Right lobe of liver (tissue), 6 donors: Measurements from ENCODE around the gene CHKA. TPM values are rescaled to one million over a fixed set of nuclear protein-coding genes. Genes with fewer than 3 reads are reported as not detected.

Experiments
- ATAC-seq, 4 donors: fragments of 200-7000 bp; cut with Tn5 transposase; one replicate each; pipeline ENCODE4 v1.9.1; 2020; ENCODE audit warnings: mild to moderate bottlenecking in 4 of 4, moderate library complexity in 4 of 4
- DNase-seq, 3 donors: peaks; one replicate each; pipeline ENCODE4 v3.0.0-alpha.2; 2020
- H3K27ac ChIP-seq, 3 donors: fragments of 200-600 bp; one replicate each; pipeline ENCODE4 v1.8.0; 2022
- H3K27me3 ChIP-seq, 2 donors: fragments of 200-600 bp; one replicate each; pipeline ENCODE4 v1.8.0; 2022
- H3K36me3 ChIP-seq, 4 donors: fragments of 200-600 bp; sonication (generic) in 1 of 4; one replicate each; pipeline versions ENCODE4 v1.5.1 to v1.8.0; 2017 to 2022; ENCODE audit warnings: control low read depth in 1 of 4
- H3K4me1 ChIP-seq, 4 donors: fragments of 200-600 bp; sonication (generic) in 1 of 4; one replicate each; pipeline versions ENCODE4 v1.5.1 to v1.8.0; 2017 to 2022; ENCODE audit warnings: control low read depth in 1 of 4
- H3K4me3 ChIP-seq, 3 donors: fragments of 200-600 bp; one replicate each; pipeline ENCODE4 v1.8.0; 2022
- H3K9me3 ChIP-seq, 4 donors: fragments of 200-600 bp; sonication (generic) in 1 of 4; one replicate each; pipeline versions ENCODE4 v1.5.1 to v1.8.0; 2017 to 2022; ENCODE audit warnings: control low read depth in 1 of 4
- CTCF ChIP-seq, 4 donors: fragments of 200-600 bp in 3 of 4; fragments of 450-650 bp in 1 of 4; IDR thresholded peaks; one replicate each; pipeline versions ENCODE4 v1.5.1 to v1.8.0; 2016 to 2022; ENCODE audit warnings: antibody characterized with exemption in 4 of 4, mild to moderate bottlenecking in 2 of 4
- POLR2A ChIP-seq: fragments of 450-650 bp; IDR thresholded peaks from one replicate; pipeline ENCODE4 v1.6.1; 2017; ENCODE audit warnings: antibody characterized with exemption, mild to moderate bottlenecking
- WGBS: methylation state at CpG from one replicate; pipeline ENCODE4 v1.1.6; 2018; ENCODE audit warnings: low coverage, low lambda C conversion rate; ENCODE audit not compliant: insufficient coverage; ENCODE audit errors: missing lambda C conversion rate; 5-methylcytosine and 5-hydroxymethylcytosine counted together
- intact Hi-C, 2 donors: fragments of 100-400 bp; cut with DNase I; formaldehyde crosslinking; loops; one replicate each; pipeline versions ENCODE4 v1.11.2 to v1.14.1; 2022
- total RNA-seq, 6 experiments: library from RNA; depleted of rRNA in 2 of 6; stranded (reverse); fragments of >200 nt in 2 of 6; fragmentation: NEBNext Ultra II Directional in 3 of 6; extraction: Animal tissue kit (Norgen Biotek cat#: 25700) in 3 of 6; gene quantifications; one replicate each; pipeline versions ENCODE4 v1.1.0 to v1.2.4, GENCODE V29; 2016 to 2023
- donor health status: DM: no; HTN: yes; CAD: no.
- donor health status: DM: no; HTN: no; CAD: no.
- donor health status: DM: no; HTN: no; CAD: no.
- donor health status: DM: no; HTN: yes; CAD: no.
- donor health status: DM: no; HTN: yes; CAD: no.

CHKA gene
- total RNA-seq, 6 experiments from 2014 or later: 15.1 to 35.8 (median 28.5) TPM

DNA sequence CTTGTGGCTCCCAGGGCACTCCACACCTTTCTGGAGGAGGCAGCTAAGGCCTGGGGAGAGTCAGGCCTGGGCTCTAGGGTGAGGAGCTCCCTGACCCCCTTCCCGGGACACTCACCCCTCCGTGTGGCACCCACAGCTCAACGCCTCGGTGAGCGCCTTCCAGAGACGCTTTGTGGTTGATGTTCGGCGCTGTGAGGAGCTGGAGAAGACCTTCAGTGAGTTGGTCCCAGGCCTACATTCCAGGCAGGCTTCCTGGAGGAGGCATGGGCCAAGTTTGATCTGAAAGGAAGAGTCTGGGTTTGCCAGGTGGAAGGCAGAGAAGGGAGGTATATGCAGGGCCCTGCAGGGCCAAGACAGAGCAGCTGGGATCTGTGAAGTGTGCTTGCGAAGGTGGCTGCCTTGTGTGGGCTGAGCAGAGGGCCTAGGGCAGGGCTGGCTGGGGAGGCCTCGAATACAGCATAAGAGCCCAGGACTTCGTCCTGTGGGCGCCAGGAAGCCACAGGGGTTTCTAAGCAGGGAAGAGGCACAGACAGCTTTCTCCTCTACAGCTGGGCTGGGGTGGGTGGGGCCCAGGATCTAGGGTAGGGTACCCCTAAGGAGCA is 79.5 kb downstream of the CHKA start:
- DNase-seq: peak in 1 of 3 donors; percentile 46
- H3K27me3 ChIP-seq: no peaks in the 10 kb centered on the region
- 55% methylated on average over 4 of the region's 12 CpGs for WGBS
- TF ChIP-seq POLR2A (no peak), CTCF (IDR thresholded peaks at IDR 0.05) (no peak)
- ATAC-seq: no peak
- H3K27ac ChIP-seq: no peak overlapping the region
- H3K36me3 ChIP-seq: no peaks in the 10 kb centered on the region
- intact Hi-C loops: no loop called here
- H3K4me3 ChIP-seq: no peak overlapping the region
- H3K4me1 ChIP-seq: peaks cover 0 to 34% (median 10%) of the 10 kb centered on the region in 4 donors
- no peaks in the 10 kb centered on the region for H3K9me3 ChIP-seq

GRCh38 chr11:68040957-68041591 is 80.1 kb downstream of the CHKA start:
- peak; percentile 39 to 64 (median 51) for DNase-seq
- H3K36me3 ChIP-seq: no peaks in the 10 kb centered on the region
- H3K27ac ChIP-seq: peak overlapping the region; percentile 81 to 97 (median 94)
- TF ChIP-seq POLR2A (no peak), CTCF (IDR thresholded peaks at IDR 0.05) (no peak)
- H3K27me3 ChIP-seq: no peaks in the 10 kb centered on the region
- H3K4me3 ChIP-seq: peak overlapping the region; percentile 73 to 91 (median 75)
- intact Hi-C loops: no loop called here
- no CpG with 5 or more reads among the region's 23 CpGs for WGBS
- H3K9me3 ChIP-seq: no peaks in the 10 kb centered on the region
- H3K4me1 ChIP-seq: peaks cover 0 to 36% (median 13%) of the 10 kb centered on the region in 4 donors
- no peak for ATAC-seq

GRCh38 chr11:68040101-68040956 is 80.9 kb downstream of the CHKA start:
- Histone ChIP-seq H3K27ac (peak overlapping the region; percentile 81 to 97 (median 94)), H3K9me3 (no peaks in the 10 kb centered on the region), H3K27me3 (no peaks in the 10 kb centered on the region), H3K4me3 (peak overlapping the region; percentile 73 to 91 (median 75)), H3K36me3 (no peaks in the 10 kb centered on the region), H3K4me1 (peaks cover 0 to 36% (median 14%) of the 10 kb centered on the region in 4 donors)
- intact Hi-C loops: no loop called here
- peak; percentile 71 to 76 (median 72) for DNase-seq
- WGBS: 0% methylated on average over 2 of the region's 22 CpGs
- no peak for TF ChIP-seq CTCF (IDR thresholded peaks at IDR 0.05)
- peak; percentile 66 for TF ChIP-seq POLR2A
- ATAC-seq: peak; percentile 7 to 31 (median 26)

- DNase-seq (peak; percentile 55 to 74 (median 62)), ATAC-seq (peak; percentile 2 to 16 (median 8))
- TF ChIP-seq POLR2A: no peak
- TF ChIP-seq CTCF (IDR thresholded peaks at IDR 0.05): no peak
- peak overlapping the region; percentile 81 to 97 (median 94) for H3K27ac ChIP-seq
- WGBS: 6% methylated on average over 3 of the region's 10 CpGs
- H3K27me3 ChIP-seq: no peaks in the 10 kb centered on the region
- intact Hi-C loops: no loop called here
- H3K4me1 ChIP-seq: peaks cover 0 to 36% (median 14%) of the 10 kb centered on the region in 4 donors
- peak overlapping the region; percentile 73 to 91 (median 75) for H3K4me3 ChIP-seq
- H3K36me3 ChIP-seq: no peaks in the 10 kb centered on the region
- no peaks in the 10 kb centered on the region for H3K9me3 ChIP-seq
Measured at GRCh38 chr11:68039526-68040086, 81.6 kb downstream of the CHKA start.
